ENCODE data around the gene DOCK8.
"Not testable (repeated sequence)": the region's sequence is repeated elsewhere in the genome, so short reads cannot be mapped to it uniquely, and the experiment has no call there.

The DOCK8 gene

GRCh38 chr9:214648-215493, at the start of gene DOCK8:
Gene DOCK8, plus strand, starts transcription at chr9:214865. Its CDS starts 112 bp downstream, at chr9:214977.
- no peaks in the 10 kb centered on the region for H3K27me3 ChIP-seq (ENCODE audit: control insufficient read depth in 5 of 5, insufficient read depth in 4 of 5, low read length in 5 of 5)
- peak within 1 kb of the TSS in 4 of 5 donors; percentile 62 to 82 (median 75) for H3K9ac ChIP-seq (ENCODE audit: low read length in 5 of 5)
- peaks cover 0 to 65% (median 54%) of the 10 kb centered on the region in 5 donors for H3K4me1 ChIP-seq (ENCODE audit: control insufficient read depth in 5 of 5, insufficient read depth in 5 of 5, low read length in 5 of 5)

DNA sequence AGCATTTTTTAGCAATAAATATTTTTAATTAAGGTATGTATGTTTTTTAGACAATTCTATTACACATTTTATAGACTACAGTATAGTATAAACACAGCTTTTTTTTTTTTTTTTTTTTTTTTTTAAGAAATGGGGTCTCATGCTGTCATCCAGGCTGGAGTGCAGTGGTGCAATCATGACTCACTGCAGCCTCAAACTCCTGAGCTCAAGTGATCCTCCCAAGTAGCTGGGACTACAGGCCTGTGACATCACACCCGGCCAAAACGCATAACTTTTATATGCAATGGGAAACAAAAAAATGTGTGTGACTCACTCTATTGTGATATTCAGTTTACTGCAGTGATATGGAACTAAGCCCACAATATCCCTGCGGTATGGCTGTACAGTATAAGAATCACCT, 44.9 kb upstream of the DOCK8 start:
- H3K4me3 ChIP-seq (ENCODE audit: low read depth in 1 of 5, low read length in 5 of 5); H3K27ac ChIP-seq (ENCODE audit: low read depth, low read length); H3K36me3 ChIP-seq (ENCODE audit: control insufficient read depth in 5 of 5, insufficient read depth in 5 of 5, low read length in 5 of 5); H3K4me1 ChIP-seq (ENCODE audit: control insufficient read depth in 5 of 5, insufficient read depth in 5 of 5, low read length in 5 of 5); H3K9ac ChIP-seq (ENCODE audit: low read length in 5 of 5); H3K27me3 ChIP-seq (ENCODE audit: control insufficient read depth in 5 of 5, insufficient read depth in 4 of 5, low read length in 5 of 5); H3K9me3 ChIP-seq (ENCODE audit: control insufficient read depth in 5 of 5, low read length in 5 of 5): not testable (repeated sequence)

More at GRCh38 chr9:214648-215493, at the start of gene DOCK8:
- no peaks in the 10 kb centered on the region for H3K36me3 ChIP-seq (ENCODE audit: control insufficient read depth in 5 of 5, insufficient read depth in 5 of 5, low read length in 5 of 5)
- no peaks in the 10 kb centered on the region for H3K9me3 ChIP-seq (ENCODE audit: control insufficient read depth in 5 of 5, low read length in 5 of 5)
- H3K27ac ChIP-seq (ENCODE audit: low read depth, low read length): peak within 1 kb of the TSS; percentile 46
- peak within 1 kb of the TSS; percentile 69 to 89 (median 81) for H3K4me3 ChIP-seq (ENCODE audit: low read depth in 1 of 5, low read length in 5 of 5)

DNA sequence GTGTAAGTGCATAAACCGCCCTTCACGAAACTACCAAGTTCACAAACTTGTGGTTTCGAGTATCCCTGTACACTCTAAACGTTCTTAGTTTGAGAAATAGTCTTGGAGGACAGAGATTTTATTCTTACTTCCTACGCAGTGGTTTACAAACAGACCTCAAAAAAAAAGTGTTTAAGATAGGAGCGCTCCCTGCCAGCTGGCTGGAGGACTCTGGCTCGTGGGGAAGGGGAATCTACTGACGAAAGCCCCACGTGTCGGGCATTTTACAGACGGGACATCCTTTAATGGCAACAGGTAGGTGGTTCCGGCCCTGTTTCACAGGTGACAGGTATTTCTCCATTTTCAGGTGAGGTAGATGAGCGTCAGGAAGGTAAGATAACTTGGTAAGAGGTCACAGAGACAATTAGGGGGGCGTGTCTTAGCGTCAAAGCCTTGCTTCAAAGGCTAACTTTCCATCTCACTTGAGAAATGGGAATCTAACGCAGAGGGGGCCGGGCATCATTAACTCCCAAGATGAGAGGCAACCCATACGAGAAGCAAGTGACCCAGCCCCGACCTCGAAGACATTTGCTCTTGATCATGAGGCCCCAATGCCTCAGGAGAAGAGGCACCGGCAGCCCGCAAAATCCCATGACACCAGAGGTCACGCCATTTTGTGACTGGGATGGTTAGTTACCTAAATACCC, 36.4 kb upstream of the DOCK8 start:
- H3K4me3 ChIP-seq (ENCODE audit: low read depth in 1 of 5, low read length in 5 of 5): peak overlapping the region in 1 of 5 donors; percentile 61
- H3K27ac ChIP-seq (ENCODE audit: low read depth, low read length); H3K36me3 ChIP-seq (ENCODE audit: control insufficient read depth in 5 of 5, insufficient read depth in 5 of 5, low read length in 5 of 5); H3K27me3 ChIP-seq (ENCODE audit: control insufficient read depth in 5 of 5, insufficient read depth in 4 of 5, low read length in 5 of 5); H3K9me3 ChIP-seq (ENCODE audit: control insufficient read depth in 5 of 5, low read length in 5 of 5); H3K4me1 ChIP-seq (ENCODE audit: control insufficient read depth in 5 of 5, insufficient read depth in 5 of 5, low read length in 5 of 5): not testable (repeated sequence)
- H3K9ac ChIP-seq (ENCODE audit: low read length in 5 of 5): peak overlapping the region in 1 of 5 donors; percentile 35

GRCh38 chr9:178970-179383, 35.7 kb upstream of the DOCK8 start, which contains the start of gene ZNG1A:
Gene ZNG1A, minus strand, starts transcription at chr9:179056. Its CDS starts 87 bp downstream, at chr9:178969.
- H3K9me3 ChIP-seq (ENCODE audit: control insufficient read depth in 5 of 5, low read length in 5 of 5); H3K27ac ChIP-seq (ENCODE audit: low read depth, low read length); H3K27me3 ChIP-seq (ENCODE audit: control insufficient read depth in 5 of 5, insufficient read depth in 4 of 5, low read length in 5 of 5); H3K36me3 ChIP-seq (ENCODE audit: control insufficient read depth in 5 of 5, insufficient read depth in 5 of 5, low read length in 5 of 5); H3K4me1 ChIP-seq (ENCODE audit: control insufficient read depth in 5 of 5, insufficient read depth in 5 of 5, low read length in 5 of 5): not testable (repeated sequence)
- Histone ChIP-seq H3K4me3 (ENCODE audit: low read depth in 1 of 5, low read length in 5 of 5) (peak within 1 kb of the TSS in 4 of 5 donors; percentile 44 to 75 (median 68)), H3K9ac (ENCODE audit: low read length in 5 of 5) (peak within 1 kb of the TSS in 2 of 5 donors; percentile 45 to 52)

DNA sequence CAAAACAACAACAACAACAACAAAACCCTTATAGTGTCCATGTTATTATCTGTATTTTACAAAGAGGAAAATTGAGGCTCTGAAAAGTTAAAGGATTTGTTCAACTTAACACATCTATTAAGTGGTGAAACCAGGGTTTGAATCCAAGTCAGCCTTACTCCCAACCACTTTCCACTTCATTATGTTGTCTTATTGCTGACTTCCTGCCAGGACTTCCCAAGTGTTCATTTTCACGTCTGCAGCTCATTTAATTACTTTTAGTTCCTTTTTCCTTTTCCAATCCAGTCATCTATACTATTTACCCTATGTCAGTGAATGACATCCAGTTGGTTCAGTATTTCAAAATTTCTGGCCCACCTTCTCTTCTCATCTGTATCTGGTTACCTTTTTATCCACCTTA, 15.1 kb upstream of the DOCK8 start:
- H3K36me3 ChIP-seq (ENCODE audit: control insufficient read depth in 5 of 5, insufficient read depth in 5 of 5, low read length in 5 of 5); H3K4me1 ChIP-seq (ENCODE audit: control insufficient read depth in 5 of 5, insufficient read depth in 5 of 5, low read length in 5 of 5); H3K4me3 ChIP-seq (ENCODE audit: low read depth in 1 of 5, low read length in 5 of 5); H3K27ac ChIP-seq (ENCODE audit: low read depth, low read length); H3K9ac ChIP-seq (ENCODE audit: low read length in 5 of 5); H3K27me3 ChIP-seq (ENCODE audit: control insufficient read depth in 5 of 5, insufficient read depth in 4 of 5, low read length in 5 of 5); H3K9me3 ChIP-seq (ENCODE audit: control insufficient read depth in 5 of 5, low read length in 5 of 5): not testable (repeated sequence)

DNA sequence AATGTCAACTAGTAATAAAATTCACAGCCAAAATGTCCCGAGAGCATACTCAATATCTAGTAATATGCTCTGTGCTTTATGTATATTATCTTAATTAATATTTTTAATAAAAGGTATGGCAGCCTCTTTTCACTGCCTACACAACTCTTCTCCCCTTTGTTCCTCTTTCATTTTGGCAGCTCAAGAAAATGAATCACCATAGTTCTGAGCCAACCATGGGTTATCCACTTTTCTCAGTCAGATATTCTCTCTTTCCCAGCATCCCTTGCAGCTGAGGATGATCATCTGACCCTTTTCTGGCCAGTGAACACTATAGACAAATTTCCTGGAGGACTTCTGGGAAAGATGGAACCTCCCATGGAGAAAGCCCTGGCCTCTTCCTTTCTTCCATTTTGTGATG, 8.2 kb upstream of the DOCK8 start:
- Histone ChIP-seq H3K4me3 (ENCODE audit: low read depth in 1 of 5, low read length in 5 of 5) (no peak overlapping the region), H3K9me3 (ENCODE audit: control insufficient read depth in 5 of 5, low read length in 5 of 5) (no peaks in the 10 kb centered on the region), H3K27me3 (ENCODE audit: control insufficient read depth in 5 of 5, insufficient read depth in 4 of 5, low read length in 5 of 5) (no peaks in the 10 kb centered on the region), H3K36me3 (ENCODE audit: control insufficient read depth in 5 of 5, insufficient read depth in 5 of 5, low read length in 5 of 5) (no peaks in the 10 kb centered on the region), H3K4me1 (ENCODE audit: control insufficient read depth in 5 of 5, insufficient read depth in 5 of 5, low read length in 5 of 5) (peaks cover 0 to 8% (median 5%) of the 10 kb centered on the region in 5 donors), H3K27ac (ENCODE audit: low read depth, low read length) (no peak overlapping the region), H3K9ac (ENCODE audit: low read length in 5 of 5) (no peak overlapping the region)

DNA sequence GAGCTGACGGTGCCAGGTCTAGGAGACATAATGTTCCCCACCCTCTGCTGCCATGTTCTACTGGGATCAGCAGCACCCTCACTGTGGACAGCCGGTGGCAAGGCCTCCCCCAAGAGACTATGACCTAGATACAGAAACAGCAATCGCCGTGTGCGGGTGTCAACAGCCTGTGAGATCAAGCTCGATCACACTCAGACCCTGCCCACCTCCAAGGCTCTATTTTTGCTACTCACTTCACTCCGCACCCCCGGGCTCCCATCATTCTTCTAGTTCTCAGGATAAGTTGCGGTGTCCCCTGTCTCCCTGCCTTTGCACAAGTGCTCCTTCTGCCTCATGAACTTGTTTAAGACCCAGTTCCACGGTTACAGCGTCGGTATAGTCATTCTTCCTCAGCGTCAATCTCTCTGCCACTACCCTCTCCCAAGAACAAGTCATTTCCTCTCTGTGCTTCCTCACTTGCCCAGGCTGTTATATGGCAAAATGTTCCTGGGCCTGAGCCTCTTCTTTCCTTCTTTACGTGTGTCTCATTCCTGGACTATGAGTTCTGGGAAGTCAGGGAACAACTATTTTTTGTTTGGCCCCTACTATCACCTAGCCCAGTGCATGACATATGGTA, 5.4 kb upstream of the DOCK8 start:
- Histone ChIP-seq H3K9me3 (ENCODE audit: control insufficient read depth in 5 of 5, low read length in 5 of 5) (no peaks in the 10 kb centered on the region), H3K4me3 (ENCODE audit: low read depth in 1 of 5, low read length in 5 of 5) (no peak overlapping the region), H3K27ac (ENCODE audit: low read depth, low read length) (no peak overlapping the region), H3K27me3 (ENCODE audit: control insufficient read depth in 5 of 5, insufficient read depth in 4 of 5, low read length in 5 of 5) (no peaks in the 10 kb centered on the region), H3K9ac (ENCODE audit: low read length in 5 of 5) (no peak overlapping the region), H3K4me1 (ENCODE audit: control insufficient read depth in 5 of 5, insufficient read depth in 5 of 5, low read length in 5 of 5) (peaks cover 0 to 23% (median 11%) of the 10 kb centered on the region in 5 donors), H3K36me3 (ENCODE audit: control insufficient read depth in 5 of 5, insufficient read depth in 5 of 5, low read length in 5 of 5) (no peaks in the 10 kb centered on the region)

GRCh38 chr9:211036-211435, 3.6 kb upstream of the DOCK8 start:
- Histone ChIP-seq H3K4me1 (ENCODE audit: control insufficient read depth in 5 of 5, insufficient read depth in 5 of 5, low read length in 5 of 5) (peaks cover 0 to 40% (median 20%) of the 10 kb centered on the region in 5 donors), H3K36me3 (ENCODE audit: control insufficient read depth in 5 of 5, insufficient read depth in 5 of 5, low read length in 5 of 5) (no peaks in the 10 kb centered on the region), H3K9me3 (ENCODE audit: control insufficient read depth in 5 of 5, low read length in 5 of 5) (no peaks in the 10 kb centered on the region), H3K27me3 (ENCODE audit: control insufficient read depth in 5 of 5, insufficient read depth in 4 of 5, low read length in 5 of 5) (no peaks in the 10 kb centered on the region), H3K9ac (ENCODE audit: low read length in 5 of 5) (peak overlapping the region in 1 of 5 donors; percentile 49), H3K27ac (ENCODE audit: low read depth, low read length) (no peak overlapping the region), H3K4me3 (ENCODE audit: low read depth in 1 of 5, low read length in 5 of 5) (no peak overlapping the region)

GRCh38 chr9:211557-211956, 3.1 kb upstream of the DOCK8 start:
- Histone ChIP-seq H3K4me1 (ENCODE audit: control insufficient read depth in 5 of 5, insufficient read depth in 5 of 5, low read length in 5 of 5) (peaks cover 0 to 45% (median 25%) of the 10 kb centered on the region in 5 donors), H3K36me3 (ENCODE audit: control insufficient read depth in 5 of 5, insufficient read depth in 5 of 5, low read length in 5 of 5) (no peaks in the 10 kb centered on the region), H3K27ac (ENCODE audit: low read depth, low read length) (no peak overlapping the region), H3K9me3 (ENCODE audit: control insufficient read depth in 5 of 5, low read length in 5 of 5) (no peaks in the 10 kb centered on the region), H3K9ac (ENCODE audit: low read length in 5 of 5) (peak overlapping the region in 1 of 5 donors; percentile 49), H3K4me3 (ENCODE audit: low read depth in 1 of 5, low read length in 5 of 5) (no peak overlapping the region), H3K27me3 (ENCODE audit: control insufficient read depth in 5 of 5, insufficient read depth in 4 of 5, low read length in 5 of 5) (no peaks in the 10 kb centered on the region)

- Histone ChIP-seq H3K9me3 (ENCODE audit: control insufficient read depth in 5 of 5, low read length in 5 of 5) (no peaks in the 10 kb centered on the region), H3K4me3 (ENCODE audit: low read depth in 1 of 5, low read length in 5 of 5) (no peak overlapping the region), H3K9ac (ENCODE audit: low read length in 5 of 5) (no peak overlapping the region), H3K27me3 (ENCODE audit: control insufficient read depth in 5 of 5, insufficient read depth in 4 of 5, low read length in 5 of 5) (no peaks in the 10 kb centered on the region), H3K4me1 (ENCODE audit: control insufficient read depth in 5 of 5, insufficient read depth in 5 of 5, low read length in 5 of 5) (peaks cover 0 to 53% (median 32%) of the 10 kb centered on the region in 5 donors), H3K36me3 (ENCODE audit: control insufficient read depth in 5 of 5, insufficient read depth in 5 of 5, low read length in 5 of 5) (no peaks in the 10 kb centered on the region), H3K27ac (ENCODE audit: low read depth, low read length) (no peak overlapping the region)
These were observed 2.4 kb upstream of the DOCK8 start for GRCh38 chr9:212297-212696.
